ENCODE results near the gene B4GALT4.
"Not testable (repeated sequence)": the region's sequence is repeated elsewhere in the genome, so short reads cannot be mapped to it uniquely, and the experiment has no call there.

Gene B4GALT4

GRCh38 chr3:119245778-119246177, 5.1 kb upstream of the B4GALT4 start:
- no peaks in the 10 kb centered on the region for H3K36me3 ChIP-seq (ENCODE audit: insufficient read depth, low read length)
- H3K9ac ChIP-seq (ENCODE audit: low read depth, low read length, poor library complexity, severe bottlenecking): no peak overlapping the region
- TF ChIP-seq CTCF (conservative IDR thresholded peaks at IDR 0.05; ENCODE audit: low read length) (no peak), EZH2phosphoT487 (IDR thresholded peaks at IDR 0.05; ENCODE audit: borderline replicate concordance) (no peak)
- no peak overlapping the region for H3K4me3 ChIP-seq (ENCODE audit: low read length, poor library complexity, severe bottlenecking)
- H3K9me3 ChIP-seq (ENCODE audit: insufficient read depth, low read depth, low read length): no peaks in the 10 kb centered on the region
- no peaks in the 10 kb centered on the region for H3K27me3 ChIP-seq (ENCODE audit: insufficient read depth, low read length, poor library complexity, severe bottlenecking)
- H3K4me1 ChIP-seq (ENCODE audit: insufficient read depth, low read length, poor library complexity, severe bottlenecking): peaks cover 5% of the 10 kb centered on the region
- H4K20me1 ChIP-seq (ENCODE audit: insufficient read depth, low read length, poor library complexity, severe bottlenecking): no peaks in the 10 kb centered on the region
- H3F3A ChIP-seq (ENCODE audit: low read depth): no peaks in the 10 kb centered on the region
- no peak overlapping the region for H2AFZ ChIP-seq (ENCODE audit: low read length)
- no peaks in the 10 kb centered on the region for H3K79me2 ChIP-seq (ENCODE audit: insufficient read depth, low read length)
- no peak overlapping the region for H3K4me2 ChIP-seq (ENCODE audit: low read depth, low read length, poor library complexity, severe bottlenecking)
- H3K9me2 ChIP-seq (replicated peaks; ENCODE audit: low read depth, low read length): no peaks in the 10 kb centered on the region

- Histone ChIP-seq H4K20me1 (ENCODE audit: insufficient read depth, low read length, poor library complexity, severe bottlenecking) (peaks cover 4% of the 10 kb centered on the region), H3K4me3 (ENCODE audit: low read length, poor library complexity, severe bottlenecking) (no peak overlapping the region), H3K4me2 (ENCODE audit: low read depth, low read length, poor library complexity, severe bottlenecking) (no peak overlapping the region), H3K9me3 (ENCODE audit: insufficient read depth, low read depth, low read length) (no peaks in the 10 kb centered on the region), H3K9me2 (replicated peaks; ENCODE audit: low read depth, low read length) (no peaks in the 10 kb centered on the region), H2AFZ (ENCODE audit: low read length) (no peak overlapping the region), H3K27me3 (ENCODE audit: insufficient read depth, low read length, poor library complexity, severe bottlenecking) (no peaks in the 10 kb centered on the region), H3K79me2 (ENCODE audit: insufficient read depth, low read length) (peaks cover 20% of the 10 kb centered on the region; the same call in 1 of the 2 replicates), H3K36me3 (ENCODE audit: insufficient read depth, low read length) (no peaks in the 10 kb centered on the region), H3F3A (ENCODE audit: low read depth) (peaks cover 4% of the 10 kb centered on the region; the same call in 1 of the 2 replicates), H3K9ac (ENCODE audit: low read depth, low read length, poor library complexity, severe bottlenecking) (no peak overlapping the region), H3K4me1 (ENCODE audit: insufficient read depth, low read length, poor library complexity, severe bottlenecking) (peaks cover 19% of the 10 kb centered on the region)
- TF ChIP-seq EZH2phosphoT487 (IDR thresholded peaks at IDR 0.05; ENCODE audit: borderline replicate concordance) (no peak), CTCF (conservative IDR thresholded peaks at IDR 0.05; ENCODE audit: low read length) (no peak)
Observed at GRCh38 chr3:119243712-119244111, 3.0 kb upstream of the B4GALT4 start.

GRCh38 chr3:119243058-119243529, 2.4 kb upstream of the B4GALT4 start:
- H3F3A ChIP-seq (ENCODE audit: low read depth); H3K4me2 ChIP-seq (ENCODE audit: low read depth, low read length, poor library complexity, severe bottlenecking); H3K27me3 ChIP-seq (ENCODE audit: insufficient read depth, low read length, poor library complexity, severe bottlenecking); H3K4me3 ChIP-seq (ENCODE audit: low read length, poor library complexity, severe bottlenecking); H2AFZ ChIP-seq (ENCODE audit: low read length); H3K36me3 ChIP-seq (ENCODE audit: insufficient read depth, low read length); H4K20me1 ChIP-seq (ENCODE audit: insufficient read depth, low read length, poor library complexity, severe bottlenecking); H3K9me3 ChIP-seq (ENCODE audit: insufficient read depth, low read depth, low read length); H3K9ac ChIP-seq (ENCODE audit: low read depth, low read length, poor library complexity, severe bottlenecking); H3K9me2 ChIP-seq (replicated peaks; ENCODE audit: low read depth, low read length): not testable (repeated sequence)
- peaks cover 26% of the 10 kb centered on the region; the same call in 1 of the 2 replicates for H3K79me2 ChIP-seq (ENCODE audit: insufficient read depth, low read length)
- peaks cover 22% of the 10 kb centered on the region for H3K4me1 ChIP-seq (ENCODE audit: insufficient read depth, low read length, poor library complexity, severe bottlenecking)

- H3K79me2 ChIP-seq (ENCODE audit: insufficient read depth, low read length): peaks cover 30% of the 10 kb centered on the region; the same call in 1 of the 2 replicates
- H3F3A ChIP-seq (ENCODE audit: low read depth); H3K4me3 ChIP-seq (ENCODE audit: low read length, poor library complexity, severe bottlenecking); H4K20me1 ChIP-seq (ENCODE audit: insufficient read depth, low read length, poor library complexity, severe bottlenecking); H2AFZ ChIP-seq (ENCODE audit: low read length); H3K4me2 ChIP-seq (ENCODE audit: low read depth, low read length, poor library complexity, severe bottlenecking); H3K9me3 ChIP-seq (ENCODE audit: insufficient read depth, low read depth, low read length); H3K36me3 ChIP-seq (ENCODE audit: insufficient read depth, low read length); H3K27me3 ChIP-seq (ENCODE audit: insufficient read depth, low read length, poor library complexity, severe bottlenecking); H3K9ac ChIP-seq (ENCODE audit: low read depth, low read length, poor library complexity, severe bottlenecking); H3K9me2 ChIP-seq (replicated peaks; ENCODE audit: low read depth, low read length): not testable (repeated sequence)
- H3K4me1 ChIP-seq (ENCODE audit: insufficient read depth, low read length, poor library complexity, severe bottlenecking): peaks cover 22% of the 10 kb centered on the region
Observed at GRCh38 chr3:119242387-119243057, 1.8 kb upstream of the B4GALT4 start.
